HG02588 (cell line): ENCODE data around the gene MAGOHB.
"Not testable (repeated sequence)": the region's sequence is repeated elsewhere in the genome, so short reads cannot be mapped to it uniquely, and the experiment has no call there.

ENCODE experiments used
- ATAC-seq: cut with Tn5 transposase; IDR thresholded peaks from one replicate; pipeline ENCODE4 v1.9.1; 2021; ENCODE audit warnings: mild to moderate bottlenecking, moderate library complexity; ENCODE audit not compliant: unreplicated experiment

MAGOHB gene

DNA sequence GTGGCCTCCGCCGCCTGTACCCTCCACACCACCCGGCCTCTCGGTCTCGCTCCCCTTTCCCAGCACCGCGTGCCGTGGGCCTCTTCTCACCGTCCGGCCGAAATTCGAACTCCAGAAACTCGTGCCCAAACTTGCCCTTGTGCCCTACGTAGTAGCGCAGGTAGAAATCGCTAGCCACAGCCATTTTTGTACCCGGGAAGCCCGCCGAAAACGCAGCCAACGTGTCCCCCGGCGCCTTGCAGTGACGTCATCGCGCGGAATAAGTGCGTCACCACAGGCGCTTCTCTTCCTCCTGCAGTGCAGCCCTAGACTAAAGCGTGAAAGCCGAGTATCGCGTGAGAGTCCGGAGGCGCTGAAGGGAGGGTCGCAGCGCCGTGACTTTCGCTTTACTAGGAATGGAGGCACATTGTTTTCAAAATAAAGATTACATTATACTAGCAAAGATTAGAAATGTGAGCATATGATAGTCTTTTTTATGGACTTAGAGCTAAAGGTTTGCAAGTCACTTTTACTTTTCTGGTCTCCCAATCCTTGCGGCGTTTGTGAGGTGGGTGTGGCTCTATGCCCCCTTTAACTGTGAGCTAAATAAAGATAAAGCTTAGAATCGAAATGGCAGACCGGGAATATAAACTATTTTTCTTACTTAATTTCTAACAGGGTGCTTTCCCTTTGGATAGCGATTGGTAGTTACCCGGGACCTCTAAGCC, at the start of gene MAGOHB:
Gene MAGOHB, minus strand, starts transcription at position 261 of the 707 bp plus-strand sequence. Its CDS starts 77 bp downstream, at position 184.
- peak; percentile 97 for ATAC-seq

DNA sequence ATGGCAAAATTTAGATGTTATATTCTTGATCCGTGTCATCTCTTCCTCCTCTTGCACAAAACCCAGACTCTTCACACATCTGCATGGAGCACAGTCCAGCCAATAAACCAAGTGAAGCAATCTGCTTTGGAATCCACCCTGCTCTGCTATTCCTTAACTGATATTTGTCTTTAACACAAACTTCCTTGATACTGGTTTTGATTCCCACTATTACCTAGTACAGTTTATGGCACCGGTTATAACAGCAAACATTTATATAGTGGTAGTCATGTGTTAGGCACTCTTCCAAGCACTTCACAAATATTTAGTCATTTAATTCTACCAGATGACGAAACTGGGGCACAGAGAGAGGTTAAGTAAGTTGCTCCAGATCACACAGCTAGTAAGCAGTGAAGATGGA, 47.9 kb upstream of the MAGOHB start:
- no peak for ATAC-seq

DNA sequence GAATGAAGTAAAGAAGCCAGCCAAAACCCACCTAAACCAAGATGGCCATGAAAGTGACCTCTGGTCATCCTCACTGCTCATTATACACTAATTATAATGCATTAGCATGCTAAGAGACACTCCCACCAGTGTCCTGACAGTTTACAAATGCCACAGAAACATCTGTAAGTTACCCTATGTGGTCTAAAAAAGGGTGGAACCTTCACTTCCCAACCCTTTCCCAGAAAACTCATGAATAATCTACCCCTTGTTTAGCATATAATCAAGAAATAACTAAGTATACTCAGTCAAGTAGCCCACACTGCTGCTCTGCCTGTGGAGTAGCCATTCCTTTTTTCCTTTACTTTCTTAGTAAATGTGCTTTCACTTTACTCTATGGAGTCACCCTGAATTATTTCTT, 40.6 kb upstream of the MAGOHB start:
- ATAC-seq, result no peak

DNA sequence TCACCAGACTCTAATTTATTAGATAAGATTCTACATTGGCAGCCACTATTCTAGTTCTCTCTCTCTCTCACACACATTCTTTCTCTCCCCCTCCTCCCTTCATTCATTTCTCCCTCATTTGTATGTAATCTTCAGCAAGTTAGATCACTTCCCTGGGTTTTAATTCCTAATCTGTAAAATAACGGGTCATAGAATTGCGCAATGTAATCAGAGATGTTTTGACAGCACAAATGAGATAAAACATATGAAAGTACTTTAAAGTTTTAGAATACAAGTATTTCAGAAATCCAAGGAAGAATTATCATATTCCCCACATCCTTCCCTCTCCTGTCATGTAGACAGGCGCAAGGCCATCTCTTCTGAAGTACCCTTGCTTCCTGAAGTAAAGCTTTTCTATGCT, 38.8 kb upstream of the MAGOHB start:
- ATAC-seq, result no peak

DNA sequence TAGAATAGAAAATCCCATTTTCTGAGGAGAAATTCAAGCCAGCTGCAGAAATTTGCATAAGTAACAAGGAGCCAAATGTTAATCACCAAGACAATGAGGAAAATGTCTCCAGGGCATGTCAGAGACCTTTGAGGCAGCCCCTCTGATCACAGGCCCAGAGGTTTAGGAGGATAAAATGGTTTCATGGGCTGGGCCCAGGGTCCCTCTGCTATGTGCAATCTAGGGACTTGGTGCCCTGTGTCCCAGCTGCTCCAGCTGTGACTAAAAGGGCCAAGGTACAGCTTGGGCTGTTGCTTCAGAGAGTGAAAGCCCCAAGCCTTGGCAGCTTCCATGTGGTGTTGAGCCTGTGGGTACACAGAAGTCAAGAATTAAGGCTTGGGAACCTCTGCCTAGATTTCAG, 33.2 kb upstream of the MAGOHB start:
- not testable (repeated sequence) for ATAC-seq

DNA sequence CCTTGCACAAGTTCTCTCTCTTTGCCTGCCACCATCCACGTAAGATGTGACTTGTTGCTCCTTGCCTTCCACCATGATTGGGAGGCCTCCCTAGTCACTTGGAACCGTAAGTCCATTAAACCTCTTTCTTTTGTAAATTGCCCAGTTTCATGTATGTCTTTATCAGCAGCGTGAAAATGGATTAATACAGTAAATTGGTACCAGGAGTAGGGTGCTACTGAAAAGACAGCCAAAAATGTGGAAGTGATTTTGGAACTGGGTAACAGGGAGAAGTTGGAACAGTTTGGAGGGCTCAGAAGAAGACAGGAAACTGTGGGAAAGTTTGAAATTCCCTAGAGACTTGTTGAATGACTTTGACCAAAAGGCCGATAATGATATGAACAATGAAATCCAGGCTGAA, 32.5 kb upstream of the MAGOHB start:
- ATAC-seq, result no peak

DNA sequence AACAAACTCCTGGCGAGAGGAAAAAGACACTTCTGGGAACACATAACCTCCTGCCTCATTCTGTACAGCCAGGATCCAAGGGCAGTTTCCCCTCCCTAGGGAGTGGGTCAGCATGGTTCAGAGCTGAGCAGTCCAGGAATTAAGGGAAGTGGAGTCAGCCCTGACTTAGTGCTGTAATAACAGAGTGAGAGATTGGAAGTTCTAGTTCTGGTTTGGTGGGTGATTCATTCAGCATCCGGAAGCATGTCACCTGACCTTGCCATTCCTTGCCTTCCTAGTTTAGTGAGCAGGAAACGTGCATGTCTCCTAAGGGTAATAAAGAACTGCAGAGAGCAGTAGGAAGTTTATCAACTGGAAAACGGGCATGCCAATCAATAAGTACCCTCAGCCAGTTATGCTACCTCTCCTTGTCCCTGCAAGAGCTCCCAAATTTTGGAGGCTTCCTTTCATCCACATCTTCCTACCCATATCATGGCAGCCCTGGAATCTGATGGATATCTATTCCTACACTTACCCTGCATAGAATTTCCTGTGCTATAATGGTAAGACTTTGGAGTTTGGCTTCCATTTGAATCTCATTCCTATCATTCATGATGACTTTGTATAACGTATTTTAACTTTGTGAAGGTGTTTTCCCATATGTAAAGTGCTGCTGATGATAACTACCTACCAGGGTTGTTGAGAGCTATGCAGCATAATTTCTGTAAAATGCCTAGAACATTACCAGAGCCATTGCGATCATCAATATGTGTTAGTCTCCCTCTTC, 28.5 kb upstream of the MAGOHB start:
- no peak for ATAC-seq

DNA sequence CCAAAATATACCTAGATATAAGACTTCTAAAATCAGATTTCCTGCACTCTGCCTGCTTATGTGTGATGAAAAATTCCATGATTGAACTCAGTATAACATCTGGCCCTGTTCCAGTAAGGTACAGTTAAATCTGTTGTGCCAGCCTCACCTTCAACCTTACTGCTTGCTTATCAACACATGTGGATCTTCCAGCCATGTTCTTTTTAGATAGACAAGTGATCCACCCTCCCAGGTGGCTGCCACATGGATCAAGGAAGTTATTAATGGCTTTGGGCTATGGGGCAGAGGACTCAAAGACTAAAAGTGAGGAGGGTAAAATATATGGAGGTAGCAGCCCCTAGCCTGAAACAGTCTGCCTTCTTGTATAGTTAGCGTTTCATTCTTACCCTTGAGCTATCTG, 25.3 kb upstream of the MAGOHB start:
- ATAC-seq, result no peak

DNA sequence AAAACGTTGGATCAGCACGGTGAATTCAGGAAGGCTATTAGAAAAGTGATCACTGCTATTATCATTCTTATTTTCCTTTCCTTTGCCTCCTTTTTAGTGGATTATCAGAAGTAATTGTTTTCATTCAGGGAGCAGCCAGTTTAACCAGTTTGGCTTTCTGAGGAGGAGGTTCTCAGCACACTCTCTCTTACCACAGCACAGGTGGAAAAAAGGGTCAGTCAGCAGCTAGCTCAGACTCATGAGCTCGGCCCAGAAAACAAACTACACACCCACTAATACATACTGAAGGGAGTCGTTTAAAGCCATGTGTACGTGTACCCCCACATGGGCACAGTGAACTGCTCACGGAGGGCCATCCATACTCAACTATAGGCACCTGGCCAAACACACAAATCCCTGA, 23.2 kb upstream of the MAGOHB start:
- no peak for ATAC-seq

DNA sequence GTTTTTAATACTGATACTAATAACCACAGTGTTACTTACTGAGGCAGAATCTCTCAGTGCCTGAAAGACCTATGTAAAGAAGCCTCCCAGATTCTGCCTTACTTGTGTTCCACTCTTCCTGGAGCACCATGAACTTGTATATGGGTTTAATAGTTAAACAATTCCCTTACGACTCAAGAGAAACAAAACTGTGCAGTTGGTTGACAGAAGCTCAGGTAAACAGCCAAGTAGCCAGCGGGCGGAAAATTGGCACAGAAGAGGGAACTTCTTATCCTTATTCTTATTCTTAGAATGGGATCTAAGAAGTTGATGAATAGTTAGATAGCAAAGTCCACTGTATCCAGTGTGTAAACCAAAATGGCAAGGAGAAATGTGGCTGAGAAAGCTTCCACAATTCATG, 22.7 kb upstream of the MAGOHB start:
- no peak for ATAC-seq

DNA sequence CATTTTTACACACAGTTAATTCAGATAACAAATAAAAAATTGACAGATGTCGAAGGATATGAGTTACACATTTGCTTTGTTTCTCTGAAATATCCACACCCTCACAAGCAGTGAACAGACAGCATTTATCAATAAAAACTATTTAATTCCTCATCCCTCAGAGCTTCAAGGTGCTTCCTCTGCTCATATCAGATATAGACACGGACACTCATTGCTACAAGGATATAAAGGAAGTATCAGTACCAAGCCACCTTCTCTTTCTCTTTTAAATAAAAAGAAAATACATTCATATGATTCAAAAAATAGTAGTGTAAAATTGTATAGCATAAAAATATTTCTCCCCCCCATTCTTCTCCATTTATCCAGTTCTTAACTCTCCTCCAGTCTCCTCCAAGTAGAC, 21.9 kb upstream of the MAGOHB start:
- no peak for ATAC-seq

DNA sequence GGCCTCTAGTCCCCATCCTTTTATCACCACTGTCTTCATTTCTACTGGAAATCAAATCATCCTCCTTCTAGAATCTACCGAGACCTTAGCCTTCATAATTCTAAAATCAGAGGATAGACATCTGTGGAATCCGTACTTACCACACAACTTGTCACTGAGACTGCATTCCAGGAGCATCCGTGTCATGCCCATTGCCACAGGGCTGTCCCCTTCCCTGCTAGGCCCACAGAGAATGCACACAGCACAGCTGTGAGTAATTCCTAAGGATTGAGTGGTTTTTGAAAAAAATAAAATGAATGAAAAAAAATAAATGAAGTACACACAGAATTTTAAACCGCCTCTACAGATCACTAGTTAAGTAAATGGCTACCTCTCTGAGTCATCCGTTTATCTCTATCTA, 21.0 kb upstream of the MAGOHB start:
- ATAC-seq, result no peak

DNA sequence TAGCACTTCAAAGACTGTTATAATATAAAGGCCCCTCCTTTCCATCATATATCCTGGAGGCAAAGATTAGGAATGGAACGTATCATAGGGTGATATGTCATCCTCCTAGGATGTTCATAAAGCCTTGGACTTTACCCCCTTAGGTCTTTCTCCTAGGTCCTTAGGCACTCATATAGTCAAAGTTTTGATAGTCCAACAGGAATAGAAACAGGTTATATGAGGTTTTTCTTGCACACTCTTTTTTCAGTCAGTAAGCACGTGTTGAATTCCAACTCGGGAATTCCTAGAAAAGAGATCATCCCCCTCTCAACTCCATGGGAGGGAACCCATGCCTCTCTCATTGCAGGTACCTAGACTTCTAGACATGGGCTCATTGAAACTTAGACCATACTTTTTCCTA, 20.1 kb upstream of the MAGOHB start:
- no peak for ATAC-seq

DNA sequence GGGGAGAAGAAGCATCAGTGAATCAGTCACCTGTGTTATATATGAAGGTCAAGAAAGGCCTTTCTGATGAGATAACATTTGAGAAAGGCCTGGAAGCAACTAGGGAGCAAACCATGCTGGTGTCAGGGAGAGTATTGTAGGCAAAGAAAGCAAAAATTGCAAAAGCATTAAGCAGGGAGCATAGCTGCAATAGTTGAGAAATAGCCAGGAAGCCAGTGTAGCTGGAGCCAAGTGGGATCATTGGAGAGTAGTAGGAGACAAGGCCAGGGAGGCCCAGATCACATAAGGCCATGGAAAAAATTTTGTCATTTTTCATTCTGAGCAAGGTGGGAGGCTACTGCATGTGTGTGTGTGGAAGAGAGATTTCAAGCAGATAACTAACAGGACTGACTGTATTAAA, 18.8 kb upstream of the MAGOHB start:
- ATAC-seq, result no peak

DNA sequence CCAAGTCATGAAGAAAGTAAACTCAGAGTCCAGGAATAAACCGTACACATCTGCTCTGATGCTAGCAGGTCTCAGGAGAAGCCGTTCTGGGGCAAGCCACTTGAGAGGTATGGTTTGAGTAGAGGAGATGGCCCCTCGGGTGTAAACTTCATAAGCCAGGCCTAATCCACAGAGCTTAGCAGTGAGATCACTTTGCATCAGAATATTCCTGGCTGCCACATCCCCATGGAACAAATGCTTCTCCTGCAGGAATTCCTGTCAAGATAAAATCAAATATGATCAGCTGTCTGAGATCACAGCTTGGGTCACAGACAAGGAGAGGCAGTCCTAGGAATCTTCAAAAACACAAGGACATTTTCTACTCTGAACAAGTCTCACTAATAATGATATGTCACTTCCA, 11.2 kb upstream of the MAGOHB start:
- ATAC-seq, result no peak

DNA sequence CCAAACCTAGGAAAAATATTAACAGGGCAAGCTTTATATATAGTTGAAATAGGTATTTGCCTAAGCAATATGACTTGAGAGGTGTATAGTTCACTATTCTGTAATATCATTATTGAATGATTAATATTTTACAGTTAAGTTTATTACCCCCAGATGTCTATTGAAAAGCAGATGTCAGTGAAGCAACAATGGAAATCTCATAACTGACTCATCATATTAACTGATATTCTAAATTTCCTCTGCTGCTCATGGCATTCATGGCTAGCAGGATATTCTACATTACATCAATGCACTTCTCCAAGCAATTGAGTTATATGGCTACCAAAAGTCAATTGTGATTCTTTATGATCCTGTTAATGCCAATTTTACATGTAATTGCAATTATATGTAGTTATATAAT, 9.7 kb upstream of the MAGOHB start:
- no peak for ATAC-seq

DNA sequence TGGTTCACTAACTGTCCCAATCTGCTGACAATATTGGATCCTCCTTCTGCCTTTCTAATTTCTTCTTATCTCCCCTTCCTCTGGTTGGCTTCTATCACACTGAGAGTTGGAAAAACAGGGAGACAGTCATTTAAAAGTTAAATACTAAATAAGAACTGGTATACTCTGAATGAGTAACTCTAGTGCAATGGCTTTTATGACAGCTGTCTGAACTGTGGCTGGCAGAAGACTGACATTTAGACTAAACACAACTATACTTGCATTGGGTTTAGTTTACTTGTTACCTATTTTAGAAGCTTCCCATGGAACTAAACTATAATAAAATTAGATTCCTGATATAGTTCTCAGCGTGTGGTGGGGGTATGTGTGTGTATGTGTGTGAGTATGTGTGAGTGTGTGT, 7.9 kb upstream of the MAGOHB start:
- no peak for ATAC-seq

DNA sequence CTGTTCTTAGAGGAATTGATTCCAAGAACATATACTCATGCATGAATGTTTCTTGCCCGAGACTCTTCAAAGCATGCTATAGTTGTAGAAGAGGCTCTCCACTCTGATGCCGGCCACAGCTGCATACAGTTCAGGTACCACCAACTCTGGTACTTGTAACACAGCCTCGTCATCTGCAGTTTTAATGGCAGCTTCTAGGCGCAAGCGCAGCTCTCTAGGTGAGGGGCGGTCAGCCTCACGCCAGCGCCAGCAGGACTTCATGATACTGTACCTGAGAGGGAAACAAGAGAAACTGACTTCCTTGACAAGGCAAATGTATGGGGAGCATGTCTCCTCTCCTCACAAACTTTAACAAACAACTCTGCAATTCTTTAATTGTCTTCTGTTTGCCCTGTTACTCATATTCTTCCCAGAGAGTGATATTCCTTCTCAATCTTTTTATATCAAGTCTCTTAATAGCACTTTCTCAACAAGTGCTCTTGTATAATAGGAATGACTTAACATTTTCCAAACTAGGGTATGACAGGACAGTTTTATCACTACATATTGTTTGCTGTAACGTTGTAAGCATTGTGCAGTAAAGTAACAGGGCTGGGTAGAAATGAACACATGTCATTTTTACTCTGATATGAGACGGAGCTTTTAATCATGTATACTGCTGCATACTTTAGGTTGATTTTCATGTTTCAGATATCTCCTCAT, 6.8 kb upstream of the MAGOHB start:
- no peak for ATAC-seq

DNA sequence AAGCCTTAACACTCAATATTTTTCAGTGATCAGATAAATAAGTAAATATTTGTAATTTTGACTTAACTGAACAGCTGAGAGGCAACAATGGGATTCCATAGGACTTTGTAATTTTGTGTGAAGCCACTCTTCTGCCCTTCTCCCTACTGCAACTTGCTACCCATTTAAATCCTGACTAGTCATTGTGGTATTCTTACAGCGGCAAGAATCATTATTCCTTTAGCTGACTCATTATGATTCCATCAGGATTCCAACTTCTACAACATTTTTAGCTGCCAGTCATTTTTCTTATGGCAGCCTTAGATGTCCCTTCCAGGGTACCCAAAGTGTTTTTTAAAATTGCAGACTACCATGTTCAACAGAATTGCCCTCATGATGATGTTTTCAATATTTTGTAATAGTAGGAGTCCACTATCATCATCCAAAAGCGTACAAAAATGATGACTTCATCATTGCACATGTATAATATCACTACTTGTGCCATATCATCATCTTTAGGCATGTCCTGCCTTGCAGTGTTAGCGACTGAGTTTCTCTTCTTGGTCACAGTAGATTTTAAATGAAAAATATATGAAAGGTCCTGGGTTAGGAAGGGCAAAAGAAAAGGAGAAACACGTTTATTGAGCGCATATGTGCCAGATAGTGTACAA, 5.1 kb upstream of the MAGOHB start:
- ATAC-seq, result no peak

DNA sequence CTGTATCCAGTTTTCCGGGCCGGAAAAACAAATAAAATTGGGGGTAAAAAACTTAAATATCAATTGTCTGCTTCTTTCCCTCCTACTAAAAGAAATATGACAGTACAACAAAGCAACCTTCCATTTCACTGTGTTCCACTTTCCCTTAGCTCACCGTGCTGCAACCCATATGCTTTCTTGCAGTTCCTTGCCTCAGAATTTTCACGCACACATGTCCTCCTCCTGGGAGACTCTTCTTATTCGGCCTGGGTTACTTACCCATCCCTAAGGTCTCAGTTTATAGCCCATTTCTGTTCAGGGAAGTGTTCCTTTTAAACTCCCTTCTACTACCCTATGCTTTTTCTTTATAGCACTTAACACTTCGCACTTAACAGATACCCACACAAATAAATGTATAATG, 4.5 kb upstream of the MAGOHB start:
- ATAC-seq, result no peak

DNA sequence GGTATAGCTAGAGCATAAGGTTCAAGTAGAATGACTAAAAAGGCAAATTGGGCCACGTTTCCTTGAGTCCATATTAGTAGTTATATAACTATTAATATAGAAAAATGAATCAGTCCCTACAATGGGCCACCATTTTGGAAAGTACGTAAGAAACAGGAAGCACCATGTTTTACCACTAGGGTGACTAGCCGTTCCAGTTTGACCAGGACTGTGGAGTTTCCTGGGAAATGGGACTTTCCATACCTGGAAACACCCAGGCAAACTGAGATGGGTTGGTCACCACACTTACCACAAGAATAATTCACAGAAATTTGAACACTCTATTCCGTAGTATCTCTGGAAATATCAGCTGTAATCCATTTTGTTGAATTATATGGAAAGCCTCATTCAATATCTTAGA, 2.1 kb upstream of the MAGOHB start:
- no peak for ATAC-seq

DNA sequence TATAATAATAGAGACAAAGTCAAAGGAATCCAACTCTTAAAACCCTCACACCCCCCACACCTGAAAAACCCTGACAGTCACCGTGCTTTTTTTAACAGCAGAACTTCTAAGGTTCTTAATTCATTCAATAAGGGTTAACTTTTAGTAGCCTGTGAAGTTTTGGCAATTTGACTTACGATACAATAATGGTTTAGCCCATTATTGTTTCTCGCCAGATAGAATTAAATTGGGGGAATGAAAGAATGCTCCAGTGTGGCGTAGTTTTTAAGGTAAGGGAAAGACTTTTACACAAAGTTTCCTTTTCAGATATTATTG, 604 bp upstream of the MAGOHB start:
- no peak for ATAC-seq
